Subcutaneous adipose tissue (tissue), 4 donors: ENCODE measurements around the gene KLF13. TPM values are rescaled to one million over a fixed set of nuclear protein-coding genes. Genes with fewer than 3 reads are reported as not detected.

Source experiments
- CTCF ChIP-seq: fragments of 450-650 bp; IDR thresholded peaks from one replicate; pipeline ENCODE4 v1.5.1; 2016; ENCODE audit warnings: low read depth, mild to moderate bottlenecking, control low read depth, antibody characterized with exemption, moderate library complexity
- total RNA-seq, 4 donors: library from RNA; depleted of rRNA; stranded (reverse); fragments of >200 nt; gene quantifications; one replicate each; pipeline ENCODE4 v1.1.0, GENCODE V29; 2016

Gene KLF13
- total RNA-seq, 4 donors from 2014 or later: 35.2 to 99.0 (median 56.1) TPM

DNA sequence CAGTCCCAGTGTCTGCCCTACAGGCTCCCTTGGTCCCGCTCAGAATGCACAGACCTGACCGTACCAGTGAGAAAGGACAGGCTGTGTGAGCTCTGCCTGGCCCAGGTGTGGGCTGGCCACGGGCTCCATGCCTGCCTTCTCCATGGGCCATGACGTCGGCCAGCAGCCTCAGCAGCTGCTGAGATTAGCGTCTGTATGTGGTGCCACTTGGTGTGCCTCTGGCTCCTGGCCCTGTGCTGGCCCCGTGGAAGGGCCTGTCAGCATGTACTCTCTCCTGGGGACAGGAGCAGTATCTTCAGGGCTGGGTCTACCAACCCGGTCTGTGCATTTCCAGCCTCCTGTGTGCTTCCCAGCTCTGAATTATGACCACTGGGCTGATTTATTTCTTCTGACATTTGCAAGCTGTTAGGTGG is 25.7 kb downstream of the KLF13 start:
- no peak for TF ChIP-seq CTCF

GRCh38 chr15:31352911-31353811 is 26.5 kb downstream of the KLF13 start:
- no peak for TF ChIP-seq CTCF

- no peak for TF ChIP-seq CTCF
Measured at GRCh38 chr15:31353931-31354330, 27.3 kb downstream of the KLF13 start.

DNA sequence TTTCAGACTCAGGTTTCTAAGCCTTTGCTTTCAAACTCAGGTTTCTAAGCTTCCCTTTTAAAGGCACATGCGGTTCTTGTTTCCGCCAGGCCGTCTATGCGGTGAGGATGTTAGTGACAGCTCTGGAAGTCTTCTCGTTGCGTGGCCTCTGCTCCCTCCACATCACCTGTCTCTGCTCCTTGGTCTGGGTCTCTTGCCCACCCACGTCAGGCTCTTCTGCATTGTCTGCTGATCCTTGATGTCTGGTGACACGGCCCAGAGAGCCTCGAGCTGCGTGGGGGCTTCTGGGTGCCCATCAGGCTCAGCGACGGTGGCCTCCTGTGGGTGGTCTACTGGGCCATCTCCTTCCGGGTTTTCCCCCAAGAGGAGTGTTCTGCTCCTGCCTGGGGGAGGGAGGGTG is 30.5 kb downstream of the KLF13 start:
- TF ChIP-seq CTCF: no peak

DNA sequence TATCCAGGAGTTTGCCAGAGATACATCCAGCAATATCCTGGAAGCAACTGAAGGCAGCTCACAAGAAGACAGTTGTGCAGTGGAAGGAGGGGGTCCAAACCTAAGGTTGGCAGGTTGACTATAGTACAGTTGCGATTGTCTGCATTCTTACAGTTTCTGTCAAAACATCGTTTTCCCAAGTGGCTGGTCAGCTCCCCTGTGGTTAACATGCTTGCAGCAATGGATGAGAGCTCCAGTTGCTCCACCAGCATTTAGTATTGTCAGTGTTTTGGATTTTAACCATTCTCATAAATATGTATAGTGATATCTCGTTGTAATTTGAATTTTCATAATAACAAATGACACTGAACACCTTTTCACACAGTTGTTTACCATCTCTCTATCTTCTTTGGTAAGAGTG is 31.5 kb downstream of the KLF13 start:
- no peak for TF ChIP-seq CTCF

- no peak for TF ChIP-seq CTCF
Measured at GRCh38 chr15:31358957-31359701, 32.5 kb downstream of the KLF13 start.

DNA sequence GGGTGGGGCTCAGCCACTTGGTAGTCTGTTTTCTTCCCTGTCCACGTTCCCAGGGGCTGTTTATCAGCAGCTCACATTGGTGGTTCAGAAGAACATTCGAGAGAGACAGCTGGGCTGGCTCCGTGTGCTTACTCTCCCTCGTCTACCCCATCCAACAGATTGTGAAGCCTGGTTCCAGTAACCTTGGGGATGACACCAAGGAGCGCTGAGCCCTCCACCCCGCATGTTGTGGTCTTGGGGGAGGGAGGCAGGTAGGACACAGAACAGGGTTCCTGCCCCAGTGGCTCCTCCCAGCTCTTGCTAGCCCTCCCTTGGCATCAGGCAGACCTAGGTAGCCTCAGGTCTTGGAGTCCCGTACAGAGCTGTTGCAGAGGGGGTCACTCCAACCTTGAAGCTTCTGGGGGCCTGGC is 33.1 kb downstream of the KLF13 start:
- no peak for TF ChIP-seq CTCF
